ENCODE results near the gene LMF2.

The LMF2 gene

DNA sequence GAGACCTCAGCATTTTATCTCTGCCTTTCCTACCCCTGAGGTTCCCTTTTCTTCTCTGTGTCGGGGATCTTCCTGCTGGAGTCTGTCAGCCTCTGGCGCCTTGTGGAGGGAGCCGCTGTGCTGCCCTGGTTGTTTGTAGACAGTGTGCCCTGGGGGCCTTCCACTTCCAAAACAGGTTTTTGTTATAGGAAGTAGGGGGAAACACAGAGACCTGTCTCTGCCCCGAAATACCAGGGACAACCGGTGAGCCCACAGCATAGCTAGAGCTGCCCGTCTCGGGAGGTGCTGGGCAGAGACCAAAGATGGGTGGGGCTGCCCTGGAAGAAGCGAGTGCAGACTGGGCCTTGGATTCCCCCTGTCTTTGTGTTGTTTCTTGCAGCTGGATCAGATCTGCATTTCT lies 8.6 kb upstream of the LMF2 start:
- no peak overlapping the region for H3K4me3 ChIP-seq (ENCODE audit: low read depth in 1 of 2, low read length in 1 of 2)
- H3K9me3 ChIP-seq = no peaks in the 10 kb centered on the region
- TF ChIP-seq CTCF (IDR thresholded peaks at IDR 0.05) = no peak
- no peaks in the 10 kb centered on the region for H3K27me3 ChIP-seq
- H3K27ac ChIP-seq = no peak overlapping the region
- H3K36me3 ChIP-seq = peaks cover 38% of the 10 kb centered on the region
- H3K4me1 ChIP-seq (ENCODE audit: control insufficient read depth in 1 of 2, insufficient read depth in 1 of 2, low read depth in 1 of 2, low read length in 1 of 2) = no peaks in the 10 kb centered on the region

- H3K9me3 ChIP-seq = no peaks in the 10 kb centered on the region
- no peak overlapping the region for H3K4me3 ChIP-seq (ENCODE audit: low read depth in 1 of 2, low read length in 1 of 2)
- peaks cover 20% of the 10 kb centered on the region for H3K36me3 ChIP-seq
- TF ChIP-seq CTCF (IDR thresholded peaks at IDR 0.05) = no peak
- H3K27ac ChIP-seq = no peak overlapping the region
- peaks cover 6 to 12% of the 10 kb centered on the region in 2 experiments for H3K4me1 ChIP-seq (ENCODE audit: control insufficient read depth in 1 of 2, insufficient read depth in 1 of 2, low read depth in 1 of 2, low read length in 1 of 2)
- H3K27me3 ChIP-seq = no peaks in the 10 kb centered on the region
Measured at GRCh38 chr22:50513175-50513574, 5.7 kb upstream of the LMF2 start.

DNA sequence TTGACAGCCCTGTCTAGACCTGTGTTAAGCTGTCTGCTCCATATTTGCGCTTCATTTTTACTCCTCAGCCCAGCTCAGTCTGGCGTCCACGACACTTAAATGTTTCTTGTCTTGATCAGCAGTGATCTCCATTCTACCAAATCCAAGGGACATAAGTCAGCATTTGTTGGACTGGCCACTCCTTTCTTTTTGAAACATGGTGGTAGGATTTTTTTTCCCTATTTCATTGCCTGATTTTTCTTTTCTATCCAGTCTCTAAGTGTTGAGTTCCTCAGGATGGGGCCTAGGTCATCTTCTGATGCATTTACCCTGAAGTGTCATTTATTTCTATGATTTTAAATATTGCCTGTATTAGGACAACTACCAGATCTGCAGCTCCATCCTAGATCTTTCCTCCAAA lies 1.4 kb upstream of the LMF2 start:
- no peaks in the 10 kb centered on the region for H3K9me3 ChIP-seq
- peak overlapping the region; percentile 78 to 79 for H3K4me3 ChIP-seq (ENCODE audit: low read depth in 1 of 2, low read length in 1 of 2)
- H3K4me1 ChIP-seq (ENCODE audit: control insufficient read depth in 1 of 2, insufficient read depth in 1 of 2, low read depth in 1 of 2, low read length in 1 of 2) = peaks cover 16 to 22% of the 10 kb centered on the region in 2 experiments
- H3K27ac ChIP-seq = peak overlapping the region; percentile 92
- peaks cover 28% of the 10 kb centered on the region for H3K36me3 ChIP-seq
- no peak for TF ChIP-seq CTCF (IDR thresholded peaks at IDR 0.05)
- no peaks in the 10 kb centered on the region for H3K27me3 ChIP-seq

- Histone ChIP-seq H3K27ac (peak within 1 kb of the TSS; percentile 92), H3K9me3 (no peaks in the 10 kb centered on the region), H3K4me3 (ENCODE audit: low read depth in 1 of 2, low read length in 1 of 2) (peak within 1 kb of the TSS; percentile 79 to 83), H3K27me3 (no peaks in the 10 kb centered on the region), H3K4me1 (ENCODE audit: control insufficient read depth in 1 of 2, insufficient read depth in 1 of 2, low read depth in 1 of 2, low read length in 1 of 2) (peaks cover 16 to 22% of the 10 kb centered on the region in 2 experiments), H3K36me3 (peaks cover 34% of the 10 kb centered on the region)
- no peak for TF ChIP-seq CTCF (IDR thresholded peaks at IDR 0.05)
Measured at GRCh38 chr22:50507991-50508884, 736 bp upstream of the LMF2 start, which contains the start of gene NCAPH2. Gene NCAPH2, plus strand, starts transcription at chr22:50508224. Its CDS starts 114 bp downstream, at chr22:50508338.

GRCh38 chr22:50506611-50507420 lies 686 bp downstream of the LMF2 start:
- no peak for TF ChIP-seq CTCF (IDR thresholded peaks at IDR 0.05)
- Histone ChIP-seq H3K36me3 (peaks cover 47% of the 10 kb centered on the region), H3K9me3 (no peaks in the 10 kb centered on the region), H3K27me3 (no peaks in the 10 kb centered on the region), H3K27ac (peak overlapping the region; percentile 92), H3K4me3 (ENCODE audit: low read depth in 1 of 2, low read length in 1 of 2) (peak overlapping the region; percentile 61 to 83), H3K4me1 (ENCODE audit: control insufficient read depth in 1 of 2, insufficient read depth in 1 of 2, low read depth in 1 of 2, low read length in 1 of 2) (peaks cover 16 to 22% of the 10 kb centered on the region in 2 experiments)
